SHP77 treated with DMSO at 0.1 percent for 48 hours (cell line): ENCODE measurements around the gene MRPS14.
A peak's percentile ranks its signal among the peaks of the same experiment; 100 is the strongest.
"Not testable (repeated sequence)": the region's sequence is repeated elsewhere in the genome, so short reads cannot be mapped to it uniquely, and the experiment has no call there.

Source experiments
- DNase-seq: peaks from one replicate; lab custom pipeline; 2025; lab: John Stamatoyannopoulos, UW

Gene MRPS14

GRCh38 chr1:175023922-175024242, 657 bp upstream of the MRPS14 start:
- not testable (repeated sequence) for DNase-seq

GRCh38 chr1:175019524-175019923, 3.7 kb downstream of the MRPS14 start:
- DNase-seq, result no peak

DNA sequence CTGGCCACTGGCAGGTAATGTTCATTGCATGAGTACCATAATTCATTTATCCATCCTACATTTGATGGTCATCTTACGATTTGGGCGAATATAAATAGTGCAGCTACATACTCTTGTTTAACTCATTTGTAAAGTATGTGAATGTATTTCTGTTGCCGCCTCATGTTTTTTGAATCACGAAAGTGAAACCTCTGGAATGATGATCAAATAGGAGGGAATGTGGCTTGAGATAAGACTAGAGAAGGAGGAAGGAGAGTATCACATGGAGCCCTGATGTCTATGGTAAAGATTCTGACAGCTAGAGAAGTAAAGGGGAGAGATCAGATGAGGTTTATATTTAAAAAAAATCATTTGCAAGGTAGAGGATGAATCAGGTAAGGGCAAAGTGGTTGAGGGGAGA, 8.0 kb downstream of the MRPS14 start:
- no peak for DNase-seq

GRCh38 chr1:175013445-175013844, 9.8 kb downstream of the MRPS14 start:
- DNase-seq, result no peak

- no peak for DNase-seq
Measured at GRCh38 chr1:175009532-175009931, 13.7 kb downstream of the MRPS14 start.

DNA sequence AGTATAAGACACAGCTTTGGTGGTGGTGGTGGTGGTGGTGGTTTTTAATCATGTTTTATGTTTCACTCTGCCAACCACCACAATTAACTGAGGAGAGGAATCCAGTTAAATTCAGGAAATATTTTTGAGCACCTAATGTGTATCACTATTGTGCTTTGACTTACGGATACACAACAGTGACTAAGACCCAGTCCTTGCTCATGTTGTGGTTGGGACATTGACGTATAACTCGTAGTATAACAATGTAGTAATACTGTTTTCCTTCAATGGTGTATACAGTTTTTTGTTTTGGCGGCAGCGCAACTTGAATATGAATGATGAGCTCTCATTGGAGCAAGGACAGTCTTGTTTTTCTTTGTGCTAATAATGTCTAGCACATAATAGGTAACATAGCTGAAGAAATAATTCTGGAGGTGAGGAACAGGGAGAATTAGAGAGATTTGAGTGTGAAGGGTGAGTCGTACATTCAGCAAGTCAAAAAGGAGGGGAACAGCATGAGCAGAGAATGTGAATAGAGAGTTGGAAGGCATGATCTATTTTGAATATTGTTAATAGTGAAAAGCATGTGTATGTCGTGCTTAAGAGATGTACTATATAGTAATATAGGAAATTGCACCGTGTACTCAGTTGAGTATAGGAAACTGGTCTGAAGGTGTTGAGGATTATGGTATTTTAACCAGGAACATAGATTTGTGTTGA, 18.0 kb downstream of the MRPS14 start:
- no peak for DNase-seq

- no peak for DNase-seq
Measured at GRCh38 chr1:175003521-175003920, 19.7 kb downstream of the MRPS14 start.

GRCh38 chr1:175002910-175003517, 20.2 kb downstream of the MRPS14 start:
- no peak for DNase-seq

- DNase-seq, result no peak
Measured at GRCh38 chr1:175000697-175001187, 22.5 kb downstream of the MRPS14 start.

- DNase-seq, result no peak
Measured at GRCh38 chr1:174999936-175000696, 23.1 kb downstream of the MRPS14 start, which contains the start of gene CACYBP. TSS of gene CACYBP (plus strand) at chr1:174999947. CDS start at chr1:175000181, 234 bp downstream.

DNA sequence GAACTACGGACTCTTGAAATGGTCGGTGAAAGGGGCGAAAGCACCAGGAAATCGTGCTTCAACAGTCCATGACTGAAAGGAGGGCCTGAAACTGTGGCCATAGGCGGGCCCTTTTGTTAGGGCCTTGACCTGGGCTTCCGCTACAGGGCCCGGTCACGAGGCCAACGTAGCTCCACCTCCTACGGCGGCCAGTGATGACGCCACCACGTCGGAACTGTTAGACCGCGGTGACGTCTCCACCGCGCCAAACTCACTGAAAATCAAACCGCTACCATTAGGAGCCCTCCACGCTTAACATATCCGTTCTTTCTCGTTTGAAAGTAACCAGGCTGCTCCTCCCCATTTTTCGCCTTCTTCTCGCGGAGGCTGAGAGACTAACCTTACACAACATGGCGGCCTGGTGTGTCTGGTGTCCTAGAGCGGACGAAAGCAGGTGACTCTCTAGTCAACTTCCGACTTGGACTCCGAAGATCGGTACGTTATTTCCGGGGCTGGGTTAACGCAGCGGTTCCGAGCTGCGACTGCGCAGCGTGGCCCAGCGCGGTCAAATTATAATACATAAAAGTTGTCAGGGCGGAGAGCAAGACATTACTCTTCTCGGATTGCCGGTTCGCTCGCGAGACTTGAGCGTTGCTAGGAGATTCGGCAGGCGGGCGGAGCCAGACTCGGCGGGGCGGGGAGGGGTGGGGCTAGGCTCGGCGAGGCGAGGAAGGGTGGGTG, 23.8 kb downstream of the MRPS14 start:
- peak; percentile 89 for DNase-seq

DNA sequence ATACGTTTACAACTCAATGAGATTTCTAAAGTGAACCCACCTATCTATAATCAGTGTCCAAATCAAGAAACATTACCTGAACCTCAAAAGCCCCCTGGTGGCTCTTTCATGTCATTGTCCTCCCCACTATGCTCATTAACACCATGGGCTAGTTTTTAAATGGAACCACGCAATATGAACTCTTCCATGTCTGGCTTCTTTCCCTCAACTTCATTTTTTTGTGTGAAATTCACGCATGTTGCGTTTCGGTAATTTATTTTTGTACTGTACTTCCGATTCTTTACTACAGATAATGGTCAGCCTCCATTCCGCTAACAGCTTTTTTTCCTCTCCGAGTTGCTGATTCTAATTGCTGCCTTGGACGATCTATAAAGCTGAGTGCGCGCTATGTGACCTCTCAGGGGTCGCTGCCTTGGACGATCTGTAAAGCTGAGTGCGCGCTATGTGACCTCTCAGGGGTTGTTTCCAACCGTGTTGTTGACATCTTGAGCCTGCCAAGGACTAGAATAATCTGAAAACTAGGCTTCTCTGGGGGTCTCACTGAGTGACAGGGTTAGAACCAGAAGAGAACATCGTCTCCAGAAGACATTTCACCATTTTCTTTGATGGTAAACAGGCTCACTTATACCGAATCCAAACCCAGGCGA, 24.5 kb downstream of the MRPS14 start:
- peak; percentile 72 for DNase-seq

- DNase-seq, result no peak
Measured at GRCh38 chr1:174997041-174997440, 26.2 kb downstream of the MRPS14 start.

GRCh38 chr1:174996476-174996875, 26.7 kb downstream of the MRPS14 start:
- DNase-seq, result no peak

DNA sequence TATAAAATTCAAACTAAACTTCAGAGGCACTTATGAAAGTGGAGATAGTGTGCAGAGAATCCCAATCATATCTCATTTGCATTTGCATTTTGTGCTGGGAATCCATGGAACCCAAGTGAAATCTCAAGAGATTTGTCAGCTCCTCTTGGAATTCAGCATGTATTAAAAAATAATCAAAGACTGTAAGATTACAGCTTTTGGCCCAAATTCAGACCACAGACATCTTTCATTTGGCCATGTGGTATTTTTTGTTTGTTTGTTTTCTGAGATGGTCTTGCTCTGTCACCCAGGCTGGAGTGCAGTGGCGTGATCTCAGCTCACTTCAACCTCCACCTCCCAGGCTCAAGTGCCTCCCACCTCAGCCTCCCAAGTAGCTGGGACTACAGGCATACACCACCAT, 27.3 kb downstream of the MRPS14 start:
- DNase-seq, result no peak

DNA sequence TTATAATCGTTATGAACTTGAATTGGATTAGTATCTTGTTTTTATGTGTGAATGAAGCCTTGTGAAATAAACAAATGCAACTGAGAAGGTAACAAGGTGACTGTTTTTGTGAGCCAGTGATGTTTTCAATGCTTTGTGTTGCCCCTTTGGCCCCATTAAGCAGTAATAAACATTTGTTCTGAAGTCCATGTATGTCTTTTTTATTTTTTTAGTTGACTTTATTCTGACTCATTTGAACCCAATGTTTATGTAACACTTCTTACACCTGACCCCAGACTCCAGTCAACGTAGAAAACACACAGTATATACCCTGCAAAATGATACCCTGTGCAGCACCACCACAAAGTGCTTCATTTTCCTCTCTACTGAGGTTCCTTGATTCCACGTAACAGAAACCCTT, 28.1 kb downstream of the MRPS14 start:
- DNase-seq, result no peak

- DNase-seq, result no peak
Measured at GRCh38 chr1:174991473-174991872, 31.8 kb downstream of the MRPS14 start.

DNA sequence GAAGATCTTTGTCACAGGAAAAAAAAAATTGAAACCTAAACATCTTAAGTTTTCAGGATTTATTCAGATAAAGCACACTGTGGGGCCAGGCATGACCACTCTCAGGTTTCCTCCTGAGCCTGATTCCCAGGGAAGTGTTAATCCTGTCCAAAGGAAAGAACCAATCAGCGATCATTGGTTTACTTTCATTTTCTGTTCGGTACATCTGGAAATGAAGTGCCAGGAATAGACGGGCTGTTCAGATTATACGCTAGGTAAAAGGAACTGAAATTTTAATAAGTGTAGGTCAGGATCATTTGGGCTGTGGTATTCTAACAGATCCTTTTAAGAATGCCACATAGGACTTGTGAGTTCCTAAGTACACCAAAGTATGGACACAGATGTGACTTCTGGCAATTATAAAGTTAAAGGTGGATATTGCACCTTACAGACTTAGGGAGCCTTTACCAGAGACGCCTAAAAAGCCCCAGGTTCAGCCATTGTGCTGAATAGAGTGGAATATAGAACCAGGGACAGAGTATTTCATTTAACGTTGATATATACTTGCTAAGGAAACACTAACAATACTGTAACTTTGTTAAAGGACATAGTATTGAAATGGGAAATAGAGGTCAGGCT, 32.7 kb downstream of the MRPS14 start:
- DNase-seq, result peak; percentile 42

DNA sequence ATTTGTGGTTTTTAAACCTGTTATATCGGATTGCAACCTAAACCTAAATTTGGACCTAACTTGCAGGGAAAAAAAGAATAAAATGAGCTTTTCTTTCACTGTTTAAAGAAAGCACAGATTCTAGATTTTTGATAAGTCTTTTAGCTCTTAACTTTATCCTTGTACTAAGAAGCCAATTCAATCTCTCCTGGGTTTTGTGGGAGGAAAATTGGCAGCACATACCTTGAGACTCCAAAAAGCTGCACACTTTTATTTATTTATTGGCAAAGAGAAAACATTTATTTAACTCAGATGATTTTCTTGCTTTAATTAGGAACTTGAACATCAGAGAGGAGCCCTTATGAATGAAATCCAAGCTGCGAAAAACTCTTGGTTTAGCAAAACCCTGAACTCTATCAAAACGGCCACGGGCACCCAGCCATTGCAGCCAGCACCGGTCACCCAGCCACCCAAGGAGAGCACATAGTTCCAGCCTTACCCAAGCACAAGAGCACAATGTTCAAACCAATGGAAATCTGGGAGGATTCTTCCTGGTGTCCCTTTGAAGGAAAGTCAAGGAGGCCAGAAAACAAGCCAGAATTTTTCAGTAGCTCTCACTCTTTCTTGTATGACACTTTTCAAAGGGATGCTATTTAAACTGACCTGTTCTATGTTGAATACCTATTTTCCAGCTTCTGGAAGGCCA, 33.5 kb downstream of the MRPS14 start:
- no peak for DNase-seq

- no peak for DNase-seq
Measured at GRCh38 chr1:174988986-174989385, 34.2 kb downstream of the MRPS14 start.

DNA sequence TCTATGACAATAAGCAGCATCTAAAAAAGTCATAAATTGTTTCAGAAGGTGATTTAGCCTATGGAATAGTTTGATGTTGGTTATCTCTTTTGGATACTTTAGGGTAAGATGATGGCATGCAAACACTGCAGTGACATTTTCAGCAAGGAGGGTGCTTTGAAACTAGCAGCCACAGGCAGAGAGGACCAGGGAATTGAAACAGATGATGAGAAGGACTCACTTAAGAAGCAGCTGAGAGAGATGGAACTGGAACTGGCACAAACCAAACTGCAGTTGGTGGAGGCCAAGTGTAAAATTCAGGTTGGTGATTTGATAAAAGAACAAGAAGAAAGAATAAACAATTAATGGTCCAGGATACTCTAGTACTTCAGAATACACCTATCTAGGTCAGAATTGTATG, 34.7 kb downstream of the MRPS14 start:
- no peak for DNase-seq
